ENCODE results near the gene MCCC1.

DNA sequence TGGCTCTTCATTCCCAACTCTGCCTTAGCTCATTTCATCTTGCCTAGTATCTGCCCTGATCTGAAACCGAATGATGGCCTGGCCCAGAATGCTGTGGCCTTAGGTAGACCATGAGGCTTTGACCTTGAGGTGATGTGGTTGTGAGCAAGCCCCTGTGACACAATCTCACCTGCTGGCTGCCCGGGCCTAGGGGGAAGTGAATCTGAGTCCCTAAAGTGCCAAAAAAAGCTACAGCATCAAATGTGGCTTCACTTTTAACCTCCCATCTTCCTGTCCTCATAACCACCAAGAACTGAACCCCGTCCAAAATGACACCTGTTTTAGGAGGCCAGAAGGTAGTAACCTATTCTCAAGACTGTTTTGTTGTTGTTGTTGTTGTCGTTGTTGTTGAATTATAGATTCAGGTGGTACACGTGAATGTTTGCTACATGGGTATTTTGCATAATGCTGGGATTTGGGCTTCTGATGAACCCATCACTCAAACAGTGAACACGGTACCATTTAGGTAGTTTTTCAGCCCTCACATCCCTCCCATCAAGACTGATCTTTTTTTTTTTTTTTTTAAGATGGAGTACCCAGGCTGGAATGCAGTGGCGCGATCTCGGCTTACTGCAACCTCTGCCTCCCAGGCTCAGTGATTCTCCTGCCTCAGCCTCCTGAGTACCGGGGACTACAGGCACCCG, 54.6 kb downstream of the MCCC1 start:
- TF ChIP-seq, protein P1, sequence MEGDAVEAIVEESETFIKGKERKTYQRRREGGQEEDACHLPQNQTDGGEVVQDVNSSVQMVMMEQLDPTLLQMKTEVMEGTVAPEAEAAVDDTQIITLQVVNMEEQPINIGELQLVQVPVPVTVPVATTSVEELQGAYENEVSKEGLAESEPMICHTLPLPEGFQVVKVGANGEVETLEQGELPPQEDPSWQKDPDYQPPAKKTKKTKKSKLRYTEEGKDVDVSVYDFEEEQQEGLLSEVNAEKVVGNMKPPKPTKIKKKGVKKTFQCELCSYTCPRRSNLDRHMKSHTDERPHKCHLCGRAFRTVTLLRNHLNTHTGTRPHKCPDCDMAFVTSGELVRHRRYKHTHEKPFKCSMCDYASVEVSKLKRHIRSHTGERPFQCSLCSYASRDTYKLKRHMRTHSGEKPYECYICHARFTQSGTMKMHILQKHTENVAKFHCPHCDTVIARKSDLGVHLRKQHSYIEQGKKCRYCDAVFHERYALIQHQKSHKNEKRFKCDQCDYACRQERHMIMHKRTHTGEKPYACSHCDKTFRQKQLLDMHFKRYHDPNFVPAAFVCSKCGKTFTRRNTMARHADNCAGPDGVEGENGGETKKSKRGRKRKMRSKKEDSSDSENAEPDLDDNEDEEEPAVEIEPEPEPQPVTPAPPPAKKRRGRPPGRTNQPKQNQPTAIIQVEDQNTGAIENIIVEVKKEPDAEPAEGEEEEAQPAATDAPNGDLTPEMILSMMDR (conservative IDR thresholded peaks at IDR 0.05; ENCODE audit: low read depth, low read length): no peak
- TF ChIP-seq EZH2 (IDR thresholded peaks at IDR 0.05; ENCODE audit: borderline replicate concordance, low read depth, low read length, poor library complexity, severe bottlenecking): no peak

Measured in A673 (cell line).